ENCODE data around the gene OPN1SW.

OPN1SW gene

DNA sequence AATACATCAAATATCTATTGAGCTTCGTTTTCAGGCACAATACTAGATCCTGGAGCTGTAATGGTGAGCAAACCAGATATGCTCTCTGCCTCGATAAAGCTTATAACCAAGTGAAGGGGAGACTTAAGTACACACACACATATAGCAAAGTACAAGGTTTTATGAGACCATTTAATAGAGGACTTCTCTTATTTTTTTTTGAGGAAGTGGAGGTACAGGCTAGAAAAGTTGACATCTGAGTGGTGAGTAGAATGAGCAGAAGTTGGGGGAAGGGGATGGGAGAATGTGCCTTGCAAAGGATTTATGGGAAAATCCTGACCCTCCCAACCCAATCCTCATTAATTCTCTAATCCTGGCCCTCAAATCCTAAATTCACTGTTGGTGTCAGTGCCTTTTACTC, 23.9 kb upstream of the OPN1SW start:
- H3K36me3 ChIP-seq (replicated peaks; ENCODE audit: low read depth, low read length): no peaks in the 10 kb centered on the region
- H3K27ac ChIP-seq (ENCODE audit: low read length): no peak overlapping the region
- TF ChIP-seq, protein P1, sequence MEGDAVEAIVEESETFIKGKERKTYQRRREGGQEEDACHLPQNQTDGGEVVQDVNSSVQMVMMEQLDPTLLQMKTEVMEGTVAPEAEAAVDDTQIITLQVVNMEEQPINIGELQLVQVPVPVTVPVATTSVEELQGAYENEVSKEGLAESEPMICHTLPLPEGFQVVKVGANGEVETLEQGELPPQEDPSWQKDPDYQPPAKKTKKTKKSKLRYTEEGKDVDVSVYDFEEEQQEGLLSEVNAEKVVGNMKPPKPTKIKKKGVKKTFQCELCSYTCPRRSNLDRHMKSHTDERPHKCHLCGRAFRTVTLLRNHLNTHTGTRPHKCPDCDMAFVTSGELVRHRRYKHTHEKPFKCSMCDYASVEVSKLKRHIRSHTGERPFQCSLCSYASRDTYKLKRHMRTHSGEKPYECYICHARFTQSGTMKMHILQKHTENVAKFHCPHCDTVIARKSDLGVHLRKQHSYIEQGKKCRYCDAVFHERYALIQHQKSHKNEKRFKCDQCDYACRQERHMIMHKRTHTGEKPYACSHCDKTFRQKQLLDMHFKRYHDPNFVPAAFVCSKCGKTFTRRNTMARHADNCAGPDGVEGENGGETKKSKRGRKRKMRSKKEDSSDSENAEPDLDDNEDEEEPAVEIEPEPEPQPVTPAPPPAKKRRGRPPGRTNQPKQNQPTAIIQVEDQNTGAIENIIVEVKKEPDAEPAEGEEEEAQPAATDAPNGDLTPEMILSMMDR (IDR thresholded peaks at IDR 0.05; ENCODE audit: low read depth, low read length): no peak
- TF ChIP-seq EZH2phosphoT487 (IDR thresholded peaks at IDR 0.05; ENCODE audit: low read depth): no peak
- no peaks in the 10 kb centered on the region for H3K27me3 ChIP-seq (ENCODE audit: low read depth, low read length)
- no peaks in the 10 kb centered on the region for H4K20me1 ChIP-seq (ENCODE audit: insufficient read depth, low read length)
- no peaks in the 10 kb centered on the region for H3K9me3 ChIP-seq (ENCODE audit: insufficient read depth, low read length)
- H3K79me2 ChIP-seq (ENCODE audit: low read length): no peaks in the 10 kb centered on the region
- H3K4me3 ChIP-seq (ENCODE audit: low read length): no peak overlapping the region
- H3K4me1 ChIP-seq (ENCODE audit: low read length): peaks cover 24% of the 10 kb centered on the region
- H3K4me2 ChIP-seq (ENCODE audit: low read length): no peak overlapping the region
- no peak overlapping the region for H3K9ac ChIP-seq (ENCODE audit: low read length)
- H2AFZ ChIP-seq (ENCODE audit: low read depth, low read length): no peak overlapping the region

DNA sequence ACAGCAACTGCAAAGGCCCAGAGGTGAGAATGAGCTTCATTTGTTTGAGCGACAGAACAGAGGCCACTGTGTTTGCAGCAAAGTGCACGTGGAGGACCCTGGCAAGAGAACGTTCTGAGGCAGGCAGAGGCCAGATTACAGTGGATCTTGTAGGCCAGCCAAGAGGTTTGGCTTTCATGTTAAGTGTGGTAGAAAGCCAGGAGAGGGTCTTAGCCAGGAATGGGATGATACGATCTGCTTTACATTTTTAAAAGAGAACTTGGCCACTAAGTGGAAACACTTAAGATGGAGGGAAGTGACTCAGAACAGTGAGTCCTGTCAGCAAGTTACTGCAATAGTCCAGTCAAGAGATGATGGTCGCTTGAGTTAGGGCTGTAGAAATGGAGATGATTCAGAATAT, 20.7 kb upstream of the OPN1SW start:
- H3K9me3 ChIP-seq (ENCODE audit: insufficient read depth, low read length): no peaks in the 10 kb centered on the region
- TF ChIP-seq, protein P1 (IDR thresholded peaks at IDR 0.05; ENCODE audit: low read depth, low read length): no peak
- TF ChIP-seq EZH2phosphoT487 (IDR thresholded peaks at IDR 0.05; ENCODE audit: low read depth): no peak
- peaks cover 22% of the 10 kb centered on the region for H3K4me1 ChIP-seq (ENCODE audit: low read length)
- no peaks in the 10 kb centered on the region for H3K36me3 ChIP-seq (replicated peaks; ENCODE audit: low read depth, low read length)
- H3K27ac ChIP-seq (ENCODE audit: low read length): no peak overlapping the region
- no peaks in the 10 kb centered on the region for H4K20me1 ChIP-seq (ENCODE audit: insufficient read depth, low read length)
- H3K27me3 ChIP-seq (ENCODE audit: low read depth, low read length): no peaks in the 10 kb centered on the region
- no peak overlapping the region for H2AFZ ChIP-seq (ENCODE audit: low read depth, low read length)
- H3K79me2 ChIP-seq (ENCODE audit: low read length): no peaks in the 10 kb centered on the region
- no peak overlapping the region for H3K9ac ChIP-seq (ENCODE audit: low read length)
- H3K4me3 ChIP-seq (ENCODE audit: low read length): no peak overlapping the region
- H3K4me2 ChIP-seq (ENCODE audit: low read length): no peak overlapping the region

DNA sequence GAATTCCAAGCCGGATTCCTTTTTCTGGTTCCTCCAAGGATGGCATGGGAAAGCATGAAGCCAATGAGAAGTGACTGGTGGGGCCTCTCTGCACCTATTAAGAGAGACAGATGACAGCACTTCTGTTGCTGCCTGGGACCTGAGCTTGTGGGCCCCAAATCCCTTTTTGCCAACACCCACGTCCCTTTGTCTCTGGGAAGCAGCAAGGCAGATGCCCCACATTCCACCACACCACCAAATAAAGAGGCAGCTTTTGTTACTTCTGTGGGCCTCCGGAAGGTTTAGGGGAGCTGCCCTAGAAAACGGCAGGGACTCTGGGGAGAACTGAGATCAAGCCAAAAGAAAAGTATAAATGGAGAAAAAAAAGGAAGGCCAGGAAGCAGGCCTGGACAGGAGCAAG, 19.5 kb upstream of the OPN1SW start:
- Histone ChIP-seq H4K20me1 (ENCODE audit: insufficient read depth, low read length) (no peaks in the 10 kb centered on the region), H3K27me3 (ENCODE audit: low read depth, low read length) (peaks cover 5% of the 10 kb centered on the region), H3K9ac (ENCODE audit: low read length) (no peak overlapping the region), H3K79me2 (ENCODE audit: low read length) (no peaks in the 10 kb centered on the region), H2AFZ (ENCODE audit: low read depth, low read length) (no peak overlapping the region), H3K36me3 (replicated peaks; ENCODE audit: low read depth, low read length) (no peaks in the 10 kb centered on the region), H3K4me2 (ENCODE audit: low read length) (no peak overlapping the region), H3K4me1 (ENCODE audit: low read length) (peaks cover 13% of the 10 kb centered on the region), H3K4me3 (ENCODE audit: low read length) (no peak overlapping the region), H3K9me3 (ENCODE audit: insufficient read depth, low read length) (no peaks in the 10 kb centered on the region), H3K27ac (ENCODE audit: low read length) (no peak overlapping the region)
- no peak for TF ChIP-seq EZH2phosphoT487 (IDR thresholded peaks at IDR 0.05; ENCODE audit: low read depth)
- TF ChIP-seq, protein P1 (IDR thresholded peaks at IDR 0.05; ENCODE audit: low read depth, low read length): no peak

DNA sequence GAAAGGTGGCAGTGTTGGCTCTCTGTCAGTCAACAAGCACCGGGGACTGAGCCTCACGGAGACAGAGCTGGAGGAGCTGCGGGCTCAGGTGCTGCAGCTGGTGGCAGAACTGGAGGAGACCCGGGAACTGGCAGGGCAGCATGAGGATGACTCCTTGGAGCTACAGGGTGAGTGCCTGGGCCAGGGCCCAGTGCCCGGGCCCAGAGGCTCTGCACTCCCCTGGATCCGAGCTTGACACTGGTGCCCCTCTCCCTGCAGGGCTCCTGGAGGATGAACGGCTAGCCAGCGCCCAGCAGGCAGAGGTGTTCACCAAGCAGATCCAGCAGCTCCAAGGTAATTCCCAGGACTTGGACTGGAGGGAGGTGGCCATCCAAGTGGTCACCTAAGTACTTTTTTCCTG, 18.8 kb upstream of the OPN1SW start:
- Histone ChIP-seq H3K79me2 (ENCODE audit: low read length) (no peaks in the 10 kb centered on the region), H3K4me1 (ENCODE audit: low read length) (peaks cover 10% of the 10 kb centered on the region), H3K9me3 (ENCODE audit: insufficient read depth, low read length) (no peaks in the 10 kb centered on the region), H3K27me3 (ENCODE audit: low read depth, low read length) (peaks cover 7% of the 10 kb centered on the region), H3K9ac (ENCODE audit: low read length) (no peak overlapping the region), H2AFZ (ENCODE audit: low read depth, low read length) (no peak overlapping the region), H3K4me2 (ENCODE audit: low read length) (no peak overlapping the region), H4K20me1 (ENCODE audit: insufficient read depth, low read length) (no peaks in the 10 kb centered on the region), H3K36me3 (replicated peaks; ENCODE audit: low read depth, low read length) (no peaks in the 10 kb centered on the region), H3K4me3 (ENCODE audit: low read length) (no peak overlapping the region), H3K27ac (ENCODE audit: low read length) (no peak overlapping the region)
- TF ChIP-seq, protein P1 (IDR thresholded peaks at IDR 0.05; ENCODE audit: low read depth, low read length): no peak
- TF ChIP-seq EZH2phosphoT487 (IDR thresholded peaks at IDR 0.05; ENCODE audit: low read depth): no peak
